ENCODE data around the gene NKAIN1.

DNA sequence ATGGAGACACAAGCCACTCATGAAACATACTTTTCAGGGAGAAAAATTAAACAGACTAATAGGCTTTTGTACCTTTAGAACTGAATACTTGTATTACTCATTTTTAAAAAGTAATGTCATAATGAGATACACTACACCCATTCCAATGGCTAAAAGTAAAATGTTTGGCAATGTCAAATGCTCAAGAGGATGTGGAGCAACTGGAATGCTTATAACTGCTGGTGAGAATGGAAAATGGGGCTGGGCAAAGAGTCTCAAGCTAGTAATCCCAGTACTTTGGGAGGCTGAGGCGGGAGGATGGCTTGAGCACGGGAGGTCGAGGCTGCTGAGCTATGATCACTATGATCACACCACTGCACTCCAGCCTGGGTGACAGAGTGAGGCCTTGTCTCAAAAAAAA lies 86.3 kb downstream of the NKAIN1 start:
- TF ChIP-seq EZH2 (IDR thresholded peaks at IDR 0.05; ENCODE audit: borderline replicate concordance, insufficient read depth, low read depth, low read length, poor library complexity, severe bottlenecking): no peak
- no peak for TF ChIP-seq CTCF (IDR thresholded peaks at IDR 0.05)
